Uterus (tissue), 4 donors: ENCODE results near the gene DCT. TPM values are rescaled to one million over a fixed set of nuclear protein-coding genes. Genes with fewer than 3 reads are reported as not detected.

Experiments
- DNase-seq, 2 donors: peaks; one replicate each; pipeline ENCODE4 v3.0.0-alpha.2; 2019 to 2020
- H3K27ac ChIP-seq, 2 donors: fragments of 200-600 bp; sonication (generic); 1 replicate in 1 of 2; 2 replicates in 1 of 2; pipeline ENCODE4 v1.5.1; 2016 to 2018
- H3K27me3 ChIP-seq, 2 donors: fragments of 200-600 bp; sonication (generic); one replicate each; pipeline ENCODE4 v1.5.1; 2018 to 2019; ENCODE audit warnings: control low read depth in 1 of 2
- H3K36me3 ChIP-seq, 2 donors: fragments of 200-600 bp; sonication (generic); one replicate each; pipeline ENCODE4 v1.5.1; 2019; ENCODE audit warnings: control low read depth in 1 of 2
- H3K4me1 ChIP-seq, 2 donors: fragments of 200-600 bp; sonication (generic); one replicate each; pipeline ENCODE4 v1.5.1; 2018 to 2019; ENCODE audit warnings: control low read depth in 1 of 2
- H3K4me3 ChIP-seq, 2 donors: fragments of 200-600 bp; sonication (generic); 1 replicate in 1 of 2; 2 replicates in 1 of 2; pipeline ENCODE4 v1.5.1; 2018 to 2019; ENCODE audit warnings: mild to moderate bottlenecking in 1 of 2
- H3K9me3 ChIP-seq, 2 donors: fragments of 200-600 bp; sonication (generic); one replicate each; pipeline ENCODE4 v1.5.1; 2019; ENCODE audit warnings: control low read depth in 1 of 2
- CTCF ChIP-seq, 4 experiments: fragments of 200-600 bp in 2 of 4; fragments of 450-650 bp in 2 of 4; sonication (generic) in 2 of 4; IDR thresholded peaks; one replicate each; pipeline ENCODE4 v1.5.1; 2016 to 2019; ENCODE audit warnings: antibody characterized with exemption in 4 of 4, mild to moderate bottlenecking in 2 of 4, moderate library complexity in 1 of 4
- POLR2A ChIP-seq, 2 donors: fragments of 450-650 bp; IDR thresholded peaks; one replicate each; pipeline ENCODE4 v1.6.1; 2016; ENCODE audit warnings: antibody characterized with exemption in 2 of 2, mild to moderate bottlenecking in 1 of 2, moderate library complexity in 1 of 2
- intact Hi-C: fragments of 100-400 bp; cut with DNase I; formaldehyde crosslinking; loops from one replicate; pipeline ENCODE4 v1.15.1; 2023; ENCODE audit warnings: low total_unique reads
- total RNA-seq, 4 donors: library from RNA; depleted of rRNA in 3 of 4; stranded (reverse); fragments of >200 nt in 3 of 4; gene quantifications; one replicate each; pipeline versions ENCODE4 v1.1.0 to v1.2.4, GENCODE V29; 2014 to 2023
- donor health status: DM: yes; HTN: yes; CAD: no.

The DCT gene
- total RNA-seq, 4 donors from 2014 or later: 0.76 to 0.91 (median 0.88) TPM; not detected in 1

DNA sequence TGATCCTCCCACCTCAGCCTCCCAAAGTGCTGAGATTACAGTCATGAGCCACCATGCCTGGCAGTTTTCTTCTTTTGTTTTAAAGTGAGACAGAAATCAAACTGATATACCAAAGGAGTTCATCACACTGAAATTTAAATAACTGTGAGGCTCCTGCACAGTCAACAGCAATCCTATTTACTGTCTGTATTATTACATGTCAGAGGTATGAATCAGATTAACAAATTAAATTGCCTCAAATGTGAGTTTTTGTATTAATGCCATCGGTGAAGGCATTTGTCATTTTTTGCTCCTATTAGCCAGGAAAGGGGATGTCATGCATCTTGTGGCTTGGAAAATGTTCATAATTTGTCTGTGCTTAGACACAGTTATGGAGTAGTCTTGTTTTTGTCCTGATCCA, 20.4 kb downstream of the DCT start:
- TF ChIP-seq POLR2A (IDR thresholded peaks at IDR 0.05): no peak
- no peak for TF ChIP-seq CTCF (IDR thresholded peaks at IDR 0.05)
- no peak for DNase-seq
- H3K4me1 ChIP-seq: no peaks in the 10 kb centered on the region
- H3K4me3 ChIP-seq: no peak overlapping the region
- no peaks in the 10 kb centered on the region for H3K36me3 ChIP-seq
- H3K27me3 ChIP-seq: no peaks in the 10 kb centered on the region
- intact Hi-C loops: no loop called here
- no peaks in the 10 kb centered on the region for H3K9me3 ChIP-seq
- H3K27ac ChIP-seq: no peak overlapping the region

DNA sequence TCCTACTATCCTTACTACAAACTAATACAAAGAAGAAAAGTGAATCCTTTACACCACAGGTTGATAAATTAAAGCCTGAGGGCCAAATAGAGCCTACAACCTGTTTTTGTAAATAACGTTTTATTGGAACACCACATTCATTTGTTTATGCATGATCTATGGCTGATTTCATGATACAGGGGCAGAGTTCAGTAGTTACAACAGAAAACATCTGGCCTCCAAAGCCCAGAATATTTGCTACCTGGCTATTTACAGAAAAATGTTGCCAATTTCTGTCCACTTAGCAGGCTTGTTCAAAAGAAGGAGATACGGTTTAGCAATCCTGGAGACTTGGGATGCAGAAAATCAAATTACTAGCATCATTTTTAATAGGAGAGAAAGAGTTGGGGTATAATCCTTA, 24.1 kb downstream of the DCT start:
- H3K4me3 ChIP-seq: no peak overlapping the region
- no peaks in the 10 kb centered on the region for H3K9me3 ChIP-seq
- no peaks in the 10 kb centered on the region for H3K4me1 ChIP-seq
- no peaks in the 10 kb centered on the region for H3K27me3 ChIP-seq
- no peaks in the 10 kb centered on the region for H3K36me3 ChIP-seq
- intact Hi-C loops: no loop called here
- no peak for DNase-seq
- H3K27ac ChIP-seq: no peak overlapping the region
- TF ChIP-seq CTCF (IDR thresholded peaks at IDR 0.05): no peak
- TF ChIP-seq POLR2A (IDR thresholded peaks at IDR 0.05): no peak

- H3K4me3 ChIP-seq: no peak overlapping the region
- no peaks in the 10 kb centered on the region for H3K36me3 ChIP-seq
- no peaks in the 10 kb centered on the region for H3K27me3 ChIP-seq
- no peaks in the 10 kb centered on the region for H3K4me1 ChIP-seq
- no peak overlapping the region for H3K27ac ChIP-seq
- TF ChIP-seq POLR2A (IDR thresholded peaks at IDR 0.05) (no peak), CTCF (IDR thresholded peaks at IDR 0.05) (no peak)
- intact Hi-C loops: no loop called here
- DNase-seq: no peak
- H3K9me3 ChIP-seq: no peaks in the 10 kb centered on the region
Measured at GRCh38 chr13:94454906-94455305, 24.6 kb downstream of the DCT start.

DNA sequence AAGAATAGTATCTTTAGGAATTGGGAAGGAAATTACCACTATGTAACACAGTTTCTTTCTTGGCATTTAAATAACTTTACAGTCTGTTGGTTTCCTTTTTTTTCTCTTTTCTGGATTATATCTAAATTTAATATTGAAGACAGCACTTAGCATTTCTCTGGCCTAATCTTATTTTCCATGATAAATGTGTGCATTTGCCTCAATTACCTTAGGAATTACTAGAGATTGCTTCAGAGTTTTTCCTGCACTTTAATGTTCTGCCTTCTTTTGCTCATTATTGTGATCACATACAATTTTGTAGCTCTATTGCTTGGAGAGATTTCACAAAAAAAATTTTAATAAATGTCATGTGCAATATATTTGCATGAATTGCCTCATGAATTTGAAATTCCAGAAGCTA, 25.1 kb downstream of the DCT start:
- TF ChIP-seq POLR2A (IDR thresholded peaks at IDR 0.05) (no peak), CTCF (IDR thresholded peaks at IDR 0.05) (no peak)
- Histone ChIP-seq H3K27me3 (no peaks in the 10 kb centered on the region), H3K4me1 (no peaks in the 10 kb centered on the region), H3K36me3 (no peaks in the 10 kb centered on the region), H3K4me3 (no peak overlapping the region), H3K9me3 (no peaks in the 10 kb centered on the region), H3K27ac (no peak overlapping the region)
- DNase-seq: no peak
- intact Hi-C loops: no loop called here

GRCh38 chr13:94444826-94445225, 34.7 kb downstream of the DCT start:
- TF ChIP-seq CTCF (IDR thresholded peaks at IDR 0.05) (no peak), POLR2A (IDR thresholded peaks at IDR 0.05) (no peak)
- intact Hi-C loops: no loop called here
- Histone ChIP-seq H3K9me3 (no peaks in the 10 kb centered on the region), H3K27me3 (no peaks in the 10 kb centered on the region), H3K4me1 (no peaks in the 10 kb centered on the region), H3K4me3 (no peak overlapping the region), H3K27ac (no peak overlapping the region), H3K36me3 (no peaks in the 10 kb centered on the region)
- DNase-seq: no peak
